GM08714 (cell line): Measurements from ENCODE around the gene NFKBIZ.
"Not testable (repeated sequence)": the region's sequence is repeated elsewhere in the genome, so short reads cannot be mapped to it uniquely, and the experiment has no call there.

ENCODE experiments used
- H3K4me3 ChIP-seq: fragments of 200-500 bp; sonication (Bioruptor generic); 2 replicates; pipeline ENCODE4 v1.5.1; 2014; ENCODE audit warnings: mild to moderate bottlenecking, low read length, inconsistent platforms
- ZNF274 ChIP-seq: IDR thresholded peaks from 2 replicates; pipeline ENCODE4 v1.6.1; 2012; ENCODE audit warnings: mild to moderate bottlenecking, low read depth, low read length

Gene NFKBIZ

DNA sequence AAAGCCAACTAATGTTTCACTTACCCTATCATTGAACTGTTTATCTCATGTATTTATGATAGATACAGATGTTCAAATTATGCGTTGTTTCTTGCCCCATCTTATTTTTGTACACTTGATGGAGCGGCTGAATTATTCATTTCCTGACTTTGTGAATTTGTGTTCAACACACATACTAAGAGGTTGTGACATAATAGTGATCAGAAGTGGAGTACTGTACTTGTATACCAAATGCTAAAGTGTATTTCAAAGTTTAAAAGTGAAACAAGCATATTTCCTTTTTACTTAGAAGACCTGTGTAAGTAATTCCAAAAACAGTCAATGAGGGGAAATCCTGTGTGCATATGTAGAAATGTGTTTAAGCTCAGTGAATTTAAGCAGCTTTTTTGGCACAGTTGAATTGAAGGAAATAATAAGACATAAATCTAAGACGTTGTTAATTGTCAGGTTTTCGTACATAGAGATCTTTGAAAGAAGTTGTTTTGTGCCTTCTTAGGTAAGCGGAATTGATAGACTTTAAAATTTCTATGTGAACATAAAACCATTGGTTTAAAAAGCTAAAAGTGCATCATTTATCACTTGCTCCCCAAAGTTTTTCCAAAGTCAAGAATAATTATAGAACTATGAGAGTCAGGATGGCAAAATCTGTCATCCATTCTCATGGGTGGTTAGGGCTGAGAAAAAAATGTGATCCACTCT is 1.9 kb downstream of the NFKBIZ start:
- no peak for TF ChIP-seq ZNF274
- peak overlapping the region; percentile 98 for H3K4me3 ChIP-seq

- no peak for TF ChIP-seq ZNF274
- peak overlapping the region; percentile 98 for H3K4me3 ChIP-seq
Observed at GRCh38 chr3:101851850-101852714, 2.8 kb downstream of the NFKBIZ start.

- peak overlapping the region; percentile 22; the same call in 1 of the 2 replicates for H3K4me3 ChIP-seq
- TF ChIP-seq ZNF274: no peak
Observed at GRCh38 chr3:101852983-101853840, 3.9 kb downstream of the NFKBIZ start.

DNA sequence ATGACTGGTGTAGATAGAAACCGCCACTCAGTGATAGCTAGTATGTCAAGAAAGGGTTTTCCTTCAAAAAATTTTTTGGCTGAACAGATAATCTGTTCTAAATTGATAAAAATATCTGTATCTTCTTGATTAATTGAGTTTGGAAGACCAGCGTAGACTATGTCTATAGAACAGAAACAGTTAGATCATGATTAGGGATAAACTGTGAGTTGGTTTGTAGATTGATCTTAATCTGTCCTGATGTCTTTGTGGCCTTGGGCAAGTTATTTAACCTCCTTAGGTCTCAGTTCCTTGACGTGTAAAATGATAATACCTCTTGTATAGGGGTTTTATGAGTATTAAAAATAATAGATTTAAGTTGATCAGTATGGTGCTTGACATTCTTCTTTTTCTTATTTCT is 4.7 kb downstream of the NFKBIZ start:
- no peak overlapping the region for H3K4me3 ChIP-seq
- TF ChIP-seq ZNF274: no peak

- no peak overlapping the region for H3K4me3 ChIP-seq
- TF ChIP-seq ZNF274: no peak
Observed at GRCh38 chr3:101854608-101855304, 5.4 kb downstream of the NFKBIZ start.

- H3K4me3 ChIP-seq: no peak overlapping the region
- TF ChIP-seq ZNF274: no peak
Observed at GRCh38 chr3:101857301-101857741, 8.0 kb downstream of the NFKBIZ start.

- TF ChIP-seq ZNF274: no peak
- H3K4me3 ChIP-seq: no peak overlapping the region
Observed at GRCh38 chr3:101858464-101859030, 9.2 kb downstream of the NFKBIZ start.

DNA sequence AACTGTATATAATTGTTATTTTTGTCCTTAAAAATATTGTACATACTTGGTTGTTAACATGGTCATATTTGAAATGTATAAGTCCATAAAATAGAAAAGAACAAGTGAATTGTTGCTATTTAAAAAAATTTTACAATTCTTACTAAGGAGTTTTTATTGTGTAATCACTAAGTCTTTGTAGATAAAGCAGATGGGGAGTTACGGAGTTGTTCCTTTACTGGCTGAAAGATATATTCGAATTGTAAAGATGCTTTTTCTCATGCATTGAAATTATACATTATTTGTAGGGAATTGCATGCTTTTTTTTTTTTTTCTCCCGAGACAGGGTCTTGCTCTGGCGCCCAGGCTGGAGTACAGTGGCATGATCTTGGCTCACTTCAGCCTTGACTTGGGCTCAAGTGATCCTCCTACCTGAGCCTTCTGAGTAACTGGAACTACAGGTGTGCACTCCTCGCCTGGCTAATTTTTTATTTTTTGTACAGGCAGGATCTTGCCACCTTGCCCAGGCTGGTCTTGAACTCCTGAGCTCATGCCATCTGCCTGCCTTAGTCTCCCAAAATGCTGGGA is 10.7 kb downstream of the NFKBIZ start:
- TF ChIP-seq ZNF274: no peak
- no peak overlapping the region for H3K4me3 ChIP-seq

- TF ChIP-seq ZNF274: no peak
- no peak overlapping the region for H3K4me3 ChIP-seq
Observed at GRCh38 chr3:101861212-101861788, 12.0 kb downstream of the NFKBIZ start.

DNA sequence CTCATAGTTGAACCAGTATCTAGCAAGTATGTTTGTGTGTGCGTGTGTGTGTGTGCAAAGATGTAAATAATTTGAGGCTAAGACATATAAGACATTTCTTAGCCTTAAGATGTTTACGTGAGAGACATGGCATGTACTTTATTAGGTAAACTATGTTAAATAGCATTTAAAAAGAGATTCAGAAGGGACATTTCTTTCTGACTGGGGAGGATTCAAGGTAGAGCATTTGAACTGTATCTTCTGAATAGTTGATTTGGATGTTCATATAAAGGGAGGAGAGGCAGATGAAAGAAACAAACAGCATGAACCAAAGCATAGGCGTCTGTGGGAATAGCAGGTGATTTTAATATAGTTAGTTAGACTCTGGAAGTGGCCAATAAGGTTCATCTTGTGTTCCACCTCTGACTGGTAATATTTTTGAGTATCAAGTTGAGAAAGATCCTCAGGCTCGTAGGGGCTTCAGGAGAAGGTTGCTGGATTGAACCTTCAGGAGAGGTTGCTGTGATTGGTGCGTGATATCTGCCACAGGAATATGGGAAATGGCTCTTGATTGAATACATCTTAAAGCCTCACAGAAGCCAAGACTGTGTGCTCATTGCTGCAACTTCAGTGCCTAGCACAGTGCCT is 12.6 kb downstream of the NFKBIZ start:
- no peak for TF ChIP-seq ZNF274
- no peak overlapping the region for H3K4me3 ChIP-seq

DNA sequence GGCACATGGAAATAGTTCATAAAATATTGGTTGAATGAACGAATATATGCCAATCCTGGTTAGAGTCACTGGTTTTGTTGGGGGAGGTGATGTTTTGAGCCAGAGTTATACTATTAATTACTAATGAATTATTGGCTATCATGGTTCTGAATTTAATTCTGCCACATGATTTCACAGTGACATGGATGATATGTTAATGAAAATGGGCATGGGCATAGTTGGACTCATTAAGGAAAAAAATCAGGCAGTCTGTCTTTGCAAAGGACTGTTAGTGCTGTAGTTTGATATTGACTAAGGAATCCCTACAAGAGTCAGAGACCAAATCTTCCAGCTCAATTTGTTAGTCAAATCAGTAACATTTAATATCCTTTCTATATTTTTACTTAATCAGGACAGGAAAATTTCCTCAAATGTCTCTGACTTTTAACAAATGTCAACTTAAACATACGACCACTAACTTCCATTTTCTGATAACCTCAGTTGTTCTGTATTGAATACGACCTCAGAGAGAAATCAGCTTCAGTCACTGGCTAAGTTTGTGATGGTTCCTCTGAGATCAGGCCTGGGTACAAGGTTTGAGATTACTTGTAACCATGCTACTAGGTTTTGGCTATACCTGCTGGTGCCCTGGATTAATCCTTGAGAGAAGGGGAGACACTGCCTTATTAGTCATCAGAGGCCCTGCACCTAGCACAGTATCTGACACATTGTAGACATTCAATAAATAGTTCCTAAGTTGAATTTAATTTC is 13.3 kb downstream of the NFKBIZ start:
- no peak for TF ChIP-seq ZNF274
- no peak overlapping the region for H3K4me3 ChIP-seq

DNA sequence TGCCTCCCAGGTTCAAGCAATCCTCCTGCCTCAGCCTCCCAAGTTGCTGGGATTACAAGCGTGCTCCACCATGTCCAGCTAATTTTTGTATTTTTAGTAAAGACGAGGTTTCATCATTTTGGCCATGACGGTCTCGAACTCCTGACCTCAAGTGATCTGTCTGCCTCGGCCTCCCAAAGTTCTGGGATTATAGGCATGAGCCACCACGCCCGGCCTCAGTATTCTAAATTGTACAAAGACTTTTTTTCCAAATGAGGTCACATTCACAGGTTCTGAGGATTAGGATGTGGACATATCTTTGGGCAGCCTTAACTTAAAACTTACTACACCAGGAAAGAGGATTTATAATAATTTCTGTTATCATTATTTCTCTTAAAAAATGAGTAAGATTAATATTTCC is 15.6 kb downstream of the NFKBIZ start:
- H3K4me3 ChIP-seq: not testable (repeated sequence)
